HG03066 (cell line): ENCODE measurements around the gene EPHA1.

Source experiments
- ATAC-seq: cut with Tn5 transposase; IDR thresholded peaks from one replicate; pipeline ENCODE4 v1.9.1; 2021; ENCODE audit warnings: low read depth; ENCODE audit not compliant: unreplicated experiment

The EPHA1 gene

GRCh38 chr7:143355450-143356385 is 52.9 kb downstream of the EPHA1 start:
- ATAC-seq = no peak

DNA sequence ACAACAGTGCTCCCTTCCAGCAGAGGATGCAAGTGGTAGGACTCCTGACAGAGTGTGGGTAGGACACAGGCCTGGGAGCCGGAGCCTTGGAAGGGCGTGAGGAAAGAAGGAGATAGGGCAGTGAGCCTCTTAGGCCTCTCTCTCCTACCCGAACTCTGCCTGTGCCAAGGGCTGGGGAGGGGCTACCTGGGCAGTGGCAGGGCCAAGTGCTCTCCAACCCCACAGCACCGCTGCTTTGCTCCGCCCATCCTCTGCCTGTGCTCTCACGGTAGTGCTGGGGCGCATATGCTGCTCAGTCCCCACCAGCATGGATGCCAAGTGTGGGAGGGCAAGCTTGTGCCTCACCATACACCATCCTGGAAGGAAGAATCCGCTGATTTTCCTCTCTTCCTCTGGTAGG is 53.7 kb downstream of the EPHA1 start:
- ATAC-seq = no peak

DNA sequence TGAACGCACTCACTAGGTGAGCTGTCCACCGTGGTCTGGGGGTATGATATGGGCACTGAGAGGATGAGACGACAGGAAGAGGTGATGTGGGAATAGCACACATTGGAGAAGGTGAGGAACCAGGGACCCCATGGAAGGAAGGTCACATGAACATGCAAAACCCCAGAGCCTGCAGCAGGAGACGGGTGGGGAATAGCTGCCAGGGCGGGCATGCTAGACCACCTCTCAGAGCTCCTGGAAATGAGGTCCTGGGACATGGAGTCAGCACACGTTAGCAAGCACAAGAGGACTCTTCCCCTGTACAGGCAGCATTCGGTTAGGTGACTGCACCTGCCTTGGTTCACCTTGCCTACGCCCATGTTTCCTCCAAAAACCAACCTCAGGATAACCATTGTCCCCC is 54.3 kb downstream of the EPHA1 start:
- no peak for ATAC-seq

DNA sequence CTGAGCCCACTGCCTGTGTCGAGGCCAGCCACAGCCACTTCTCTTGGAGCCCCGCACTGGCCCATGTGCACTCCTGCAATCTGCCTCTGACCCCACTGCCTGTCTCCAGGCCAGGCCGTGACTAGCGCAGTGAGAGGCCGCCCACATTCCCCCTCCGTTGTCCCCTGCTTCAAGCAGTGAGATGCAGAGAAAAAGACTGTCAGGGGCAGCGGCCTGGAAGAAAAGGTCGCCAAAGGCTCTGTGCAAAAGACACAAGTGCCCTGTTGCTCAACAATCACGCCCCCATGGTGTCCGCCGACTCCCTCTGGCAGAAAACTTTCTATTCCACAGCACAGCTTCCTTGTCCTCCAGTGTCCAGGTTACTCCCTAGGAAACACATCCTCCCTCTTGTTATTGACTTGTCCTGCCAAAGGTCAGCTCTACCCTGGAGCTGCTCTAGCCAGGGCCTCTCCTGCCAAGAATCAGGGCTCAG is 56.1 kb downstream of the EPHA1 start:
- no peak for ATAC-seq

- ATAC-seq = no peak
These were observed 57.1 kb downstream of the EPHA1 start for GRCh38 chr7:143351574-143351973.

GRCh38 chr7:143351060-143351459 is 57.6 kb downstream of the EPHA1 start:
- ATAC-seq = no peak

GRCh38 chr7:143347950-143348349 is 60.7 kb downstream of the EPHA1 start:
- no peak for ATAC-seq

DNA sequence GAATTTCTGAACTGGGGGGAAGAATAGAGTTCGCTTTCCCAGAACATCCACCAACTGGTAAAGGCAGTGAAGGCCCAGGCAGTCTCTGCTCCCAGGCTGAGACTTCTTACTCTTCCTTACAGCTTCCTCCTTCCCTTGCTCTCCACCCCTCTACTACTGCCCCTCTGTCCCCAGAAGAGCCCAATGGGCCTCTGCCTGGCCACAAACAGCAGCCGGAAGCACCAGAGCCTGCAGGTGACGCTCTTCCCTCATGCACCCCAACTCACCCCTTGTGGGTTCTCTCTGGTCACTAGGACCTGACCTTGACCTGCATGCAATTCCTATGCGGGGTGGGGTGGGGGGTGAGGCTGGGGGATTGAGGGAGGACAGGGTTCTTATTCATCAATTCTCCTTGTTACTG is 62.6 kb downstream of the EPHA1 start:
- ATAC-seq = no peak

- peak; percentile 77 for ATAC-seq
These were observed 63.2 kb downstream of the EPHA1 start for GRCh38 chr7:143345428-143345900.

- no peak for ATAC-seq
These were observed 65.1 kb downstream of the EPHA1 start for GRCh38 chr7:143343596-143343995.

DNA sequence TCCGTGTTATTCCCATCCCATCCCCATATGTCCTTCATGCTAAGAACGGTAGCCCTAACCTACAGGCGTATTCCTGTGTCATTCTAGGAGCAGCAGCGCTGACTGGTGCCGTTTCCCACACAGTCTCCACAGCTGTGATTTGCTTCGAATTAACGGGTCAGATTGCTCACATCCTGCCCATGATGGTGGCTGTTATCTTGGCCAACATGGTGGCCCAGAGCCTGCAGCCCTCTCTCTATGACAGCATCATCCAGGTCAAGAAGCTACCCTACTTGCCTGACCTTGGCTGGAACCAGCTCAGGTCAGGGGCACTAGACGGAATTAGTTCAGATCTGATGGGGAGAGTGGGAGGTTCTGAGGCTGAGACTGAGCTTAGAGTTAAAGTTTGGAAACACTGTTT is 66.8 kb downstream of the EPHA1 start:
- no peak for ATAC-seq
